HG03066 (cell line): Measurements from ENCODE around the gene NOP14.
"Not testable (repeated sequence)": the region's sequence is repeated elsewhere in the genome, so short reads cannot be mapped to it uniquely, and the experiment has no call there.

Experiments used
- ATAC-seq: cut with Tn5 transposase; IDR thresholded peaks from one replicate; pipeline ENCODE4 v1.9.1; 2021; ENCODE audit warnings: low read depth; ENCODE audit not compliant: unreplicated experiment

NOP14 gene

GRCh38 chr4:2918300-2918699 is 44.9 kb downstream of the NOP14 start:
- ATAC-seq, result not testable (repeated sequence)

GRCh38 chr4:2916696-2917095 is 46.5 kb downstream of the NOP14 start:
- ATAC-seq, result not testable (repeated sequence)

GRCh38 chr4:2915789-2916188 is 47.4 kb downstream of the NOP14 start:
- ATAC-seq, result no peak

GRCh38 chr4:2914256-2915126 is 48.7 kb downstream of the NOP14 start:
- ATAC-seq, result no peak

- no peak for ATAC-seq
Measured at GRCh38 chr4:2913168-2913567, 50.0 kb downstream of the NOP14 start.

- ATAC-seq, result no peak
Measured at GRCh38 chr4:2911868-2912267, 51.3 kb downstream of the NOP14 start.

- ATAC-seq, result no peak
Measured at GRCh38 chr4:2910409-2910808, 52.8 kb downstream of the NOP14 start.

GRCh38 chr4:2909583-2909982 is 53.6 kb downstream of the NOP14 start:
- no peak for ATAC-seq

GRCh38 chr4:2908686-2909085 is 54.5 kb downstream of the NOP14 start:
- ATAC-seq, result no peak

GRCh38 chr4:2907706-2908293 is 55.4 kb downstream of the NOP14 start:
- ATAC-seq, result no peak

- ATAC-seq, result no peak
Measured at GRCh38 chr4:2907226-2907625, 56.0 kb downstream of the NOP14 start.

- no peak for ATAC-seq
Measured at GRCh38 chr4:2906218-2906617, 57.0 kb downstream of the NOP14 start.

- ATAC-seq, result no peak
Measured at GRCh38 chr4:2905544-2905943, 57.7 kb downstream of the NOP14 start.

GRCh38 chr4:2902126-2902525 is 61.1 kb downstream of the NOP14 start:
- no peak for ATAC-seq

- ATAC-seq, result no peak
Measured at GRCh38 chr4:2901186-2901585, 62.0 kb downstream of the NOP14 start.

- ATAC-seq, result no peak
Measured at GRCh38 chr4:2900741-2901140, 62.5 kb downstream of the NOP14 start.

GRCh38 chr4:2898001-2898400 is 65.2 kb downstream of the NOP14 start:
- no peak for ATAC-seq

- ATAC-seq, result no peak
Measured at GRCh38 chr4:2893772-2894171, 69.4 kb downstream of the NOP14 start.

- no peak for ATAC-seq
Measured at GRCh38 chr4:2891294-2891693, 71.9 kb downstream of the NOP14 start.

- no peak for ATAC-seq
Measured at GRCh38 chr4:2888886-2889285, 74.3 kb downstream of the NOP14 start.
